ENCODE measurements around the gene GOLIM4. TPM values are rescaled to one million over a fixed set of nuclear protein-coding genes. Genes with fewer than 3 reads are reported as not detected.

Gene GOLIM4
- total and polyA plus RNA-seq, 8 donors, result 5.6 to 17.6 (median 9.1) TPM

GRCh38 chr3:168100777-168101492 is 5.2 kb upstream of the GOLIM4 start:
- no peak for FAIRE-seq
- no peaks in the 10 kb centered on the region for H3K27me3 ChIP-seq

DNA sequence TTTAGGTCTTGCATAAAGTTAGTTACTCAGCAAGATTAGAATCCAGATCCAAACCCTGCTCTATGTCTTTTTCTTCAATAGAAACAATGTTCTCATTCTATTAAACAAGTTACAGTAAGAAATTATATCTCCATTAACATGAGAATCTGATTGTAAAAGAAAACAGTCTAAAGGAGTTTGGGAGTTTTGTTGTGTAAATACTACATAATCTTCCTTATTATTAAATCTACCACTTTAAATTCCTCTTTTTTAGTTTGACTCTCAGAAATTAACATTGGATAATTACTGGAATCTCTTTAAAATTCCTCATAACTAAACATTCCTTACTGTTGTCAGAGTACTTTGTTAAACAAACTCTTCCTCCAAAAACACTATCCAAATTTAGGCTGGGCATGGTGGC is 1.7 kb upstream of the GOLIM4 start:
- ATAC-seq, result no peak
- Histone ChIP-seq H3K4me3 (no peak overlapping the region), H3K27me3 (no peaks in the 10 kb centered on the region), H3K4me1 (peaks cover 12 to 19% (median 18%) of the 10 kb centered on the region in 3 donors), H3K36me3 (no peaks in the 10 kb centered on the region), H3K9me3 (no peaks in the 10 kb centered on the region), H3K27ac (no peak overlapping the region)
- no peak for FAIRE-seq
- TF ChIP-seq, protein P1, sequence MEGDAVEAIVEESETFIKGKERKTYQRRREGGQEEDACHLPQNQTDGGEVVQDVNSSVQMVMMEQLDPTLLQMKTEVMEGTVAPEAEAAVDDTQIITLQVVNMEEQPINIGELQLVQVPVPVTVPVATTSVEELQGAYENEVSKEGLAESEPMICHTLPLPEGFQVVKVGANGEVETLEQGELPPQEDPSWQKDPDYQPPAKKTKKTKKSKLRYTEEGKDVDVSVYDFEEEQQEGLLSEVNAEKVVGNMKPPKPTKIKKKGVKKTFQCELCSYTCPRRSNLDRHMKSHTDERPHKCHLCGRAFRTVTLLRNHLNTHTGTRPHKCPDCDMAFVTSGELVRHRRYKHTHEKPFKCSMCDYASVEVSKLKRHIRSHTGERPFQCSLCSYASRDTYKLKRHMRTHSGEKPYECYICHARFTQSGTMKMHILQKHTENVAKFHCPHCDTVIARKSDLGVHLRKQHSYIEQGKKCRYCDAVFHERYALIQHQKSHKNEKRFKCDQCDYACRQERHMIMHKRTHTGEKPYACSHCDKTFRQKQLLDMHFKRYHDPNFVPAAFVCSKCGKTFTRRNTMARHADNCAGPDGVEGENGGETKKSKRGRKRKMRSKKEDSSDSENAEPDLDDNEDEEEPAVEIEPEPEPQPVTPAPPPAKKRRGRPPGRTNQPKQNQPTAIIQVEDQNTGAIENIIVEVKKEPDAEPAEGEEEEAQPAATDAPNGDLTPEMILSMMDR (IDR thresholded peaks at IDR 0.05), result no peak
- no peak for DNase-seq
- intact Hi-C loops (cut with DNase I), result no loop called here

More at GRCh38 chr3:168100777-168101492, 5.2 kb upstream of the GOLIM4 start:
- no peaks in the 10 kb centered on the region for H3K9me3 ChIP-seq
- WGBS, 2 donors, result 81 to 89% methylated on average over 3 of the region's 3 CpGs
- DNase-seq, result no peak
- H3K4me3 ChIP-seq, result no peak overlapping the region
- no peak overlapping the region for H3K27ac ChIP-seq
- TF ChIP-seq, protein P1 (IDR thresholded peaks at IDR 0.05), result no peak
- intact Hi-C loops (cut with DNase I), result no loop called here
- no peaks in the 10 kb centered on the region for H3K36me3 ChIP-seq
- no peaks in the 10 kb centered on the region for H3K4me1 ChIP-seq
- no peak for ATAC-seq

DNA sequence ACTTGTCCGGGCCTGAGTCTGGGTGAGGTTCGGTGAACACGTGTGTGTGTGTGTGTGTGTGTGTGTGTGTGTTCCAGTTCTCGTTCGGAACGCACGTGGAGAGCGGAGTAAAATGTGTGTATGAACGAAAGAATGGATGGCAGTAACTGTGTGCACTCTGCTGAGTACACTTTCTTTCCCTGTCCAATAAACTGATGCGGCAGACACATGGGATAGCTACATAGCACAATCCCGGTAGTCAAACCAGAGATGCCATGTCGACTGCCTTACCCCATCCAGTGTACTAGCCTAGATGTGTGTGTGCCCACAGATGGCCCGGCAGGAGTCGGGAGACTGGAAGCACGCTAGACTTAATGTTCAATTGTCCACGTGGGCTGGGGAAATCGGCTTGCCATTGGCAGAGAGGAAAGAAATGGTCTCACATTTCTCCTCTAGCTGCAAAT is 507 bp upstream of the GOLIM4 start:
- FAIRE-seq (no peak), DNase-seq (peak; percentile 59 to 76 (median 64))
- peak overlapping the region; percentile 72 to 91 (median 86) for H3K4me3 ChIP-seq

GRCh38 chr3:168094877-168095610 is 680 bp downstream of the GOLIM4 start:
- no peaks in the 10 kb centered on the region for H3K36me3 ChIP-seq

More for the DNA sequence above, 507 bp upstream of the GOLIM4 start:
- ATAC-seq, result peak; percentile 48 to 73 (median 60)
- Histone ChIP-seq H3K9me3 (no peaks in the 10 kb centered on the region), H3K4me1 (peaks cover 23 to 31% (median 30%) of the 10 kb centered on the region in 3 donors), H3K36me3 (no peaks in the 10 kb centered on the region), H3K27ac (peak overlapping the region; percentile 78 to 96 (median 91)), H3K27me3 (no peaks in the 10 kb centered on the region)
- intact Hi-C loops (cut with DNase I), result no loop called here
- 0% methylated on average over 17 of the region's 17 CpGs for WGBS, 2 donors
- TF ChIP-seq, protein P1 (IDR thresholded peaks at IDR 0.05), result no peak

More at GRCh38 chr3:168094877-168095610, 680 bp downstream of the GOLIM4 start:
- FAIRE-seq (no peak), ATAC-seq (peak; percentile 16 to 36 (median 30)), DNase-seq (peak in 5 of 6 donors; percentile 27 to 77 (median 55))
- intact Hi-C loops (cut with DNase I), result no loop called here
- peak overlapping the region; percentile 78 to 96 (median 91) for H3K27ac ChIP-seq
- H3K4me3 ChIP-seq, result peak overlapping the region; percentile 72 to 91 (median 86)
- peaks cover 23 to 41% (median 38%) of the 10 kb centered on the region in 3 donors for H3K4me1 ChIP-seq
- H3K27me3 ChIP-seq, result no peaks in the 10 kb centered on the region
- TF ChIP-seq, protein P1 (IDR thresholded peaks at IDR 0.05), result peak in 1 of 4 donors; percentile 15
- WGBS, 2 donors, result 0% methylated on average over 55 to 70 of the region's 70 CpGs
- no peaks in the 10 kb centered on the region for H3K9me3 ChIP-seq

All from pancreas (tissue), 10 donors.